ENCODE measurements around the gene VILL.

The VILL gene

DNA sequence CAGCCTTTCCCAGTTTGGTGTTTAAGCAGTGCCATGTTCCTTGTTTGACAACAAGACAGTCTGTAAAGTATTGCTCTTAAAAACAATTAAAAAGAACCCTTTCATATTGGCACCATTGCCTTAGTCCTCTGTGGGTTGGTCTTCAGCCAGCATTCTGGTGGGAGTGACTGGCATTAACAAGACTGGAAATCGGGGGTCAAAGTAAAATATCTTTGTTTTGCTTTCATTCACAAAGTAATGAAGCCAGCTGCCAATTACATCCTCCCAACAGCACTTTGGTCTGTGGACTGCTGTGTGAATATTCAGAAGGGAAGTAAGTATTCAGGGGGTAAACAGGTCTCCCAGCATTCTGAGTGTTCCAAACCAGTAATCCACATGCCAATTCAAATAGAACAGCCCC is 8.3 kb upstream of the VILL start:
- POLR2A ChIA-PET: interaction anchor here (0.8 kb wide), 1 partner anchor 11 kb away, joined by 3 read pairs; no protein-coding TSS in a partner anchor
- TF ChIP-seq, protein P1, sequence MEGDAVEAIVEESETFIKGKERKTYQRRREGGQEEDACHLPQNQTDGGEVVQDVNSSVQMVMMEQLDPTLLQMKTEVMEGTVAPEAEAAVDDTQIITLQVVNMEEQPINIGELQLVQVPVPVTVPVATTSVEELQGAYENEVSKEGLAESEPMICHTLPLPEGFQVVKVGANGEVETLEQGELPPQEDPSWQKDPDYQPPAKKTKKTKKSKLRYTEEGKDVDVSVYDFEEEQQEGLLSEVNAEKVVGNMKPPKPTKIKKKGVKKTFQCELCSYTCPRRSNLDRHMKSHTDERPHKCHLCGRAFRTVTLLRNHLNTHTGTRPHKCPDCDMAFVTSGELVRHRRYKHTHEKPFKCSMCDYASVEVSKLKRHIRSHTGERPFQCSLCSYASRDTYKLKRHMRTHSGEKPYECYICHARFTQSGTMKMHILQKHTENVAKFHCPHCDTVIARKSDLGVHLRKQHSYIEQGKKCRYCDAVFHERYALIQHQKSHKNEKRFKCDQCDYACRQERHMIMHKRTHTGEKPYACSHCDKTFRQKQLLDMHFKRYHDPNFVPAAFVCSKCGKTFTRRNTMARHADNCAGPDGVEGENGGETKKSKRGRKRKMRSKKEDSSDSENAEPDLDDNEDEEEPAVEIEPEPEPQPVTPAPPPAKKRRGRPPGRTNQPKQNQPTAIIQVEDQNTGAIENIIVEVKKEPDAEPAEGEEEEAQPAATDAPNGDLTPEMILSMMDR (IDR thresholded peaks at IDR 0.05; ENCODE audit: control extremely low read depth, extremely low read depth, low read depth, missing control alignments): no peak
- DNase-seq (ENCODE audit: extremely low spot score): no peak
- CTCF ChIA-PET: interaction anchor here (1.3 to 6.2 kb wide), 4 partner anchors 8 to 21 kb away, joined by 5 to 39 read pairs (median 21); no protein-coding TSS in a partner anchor

DNA sequence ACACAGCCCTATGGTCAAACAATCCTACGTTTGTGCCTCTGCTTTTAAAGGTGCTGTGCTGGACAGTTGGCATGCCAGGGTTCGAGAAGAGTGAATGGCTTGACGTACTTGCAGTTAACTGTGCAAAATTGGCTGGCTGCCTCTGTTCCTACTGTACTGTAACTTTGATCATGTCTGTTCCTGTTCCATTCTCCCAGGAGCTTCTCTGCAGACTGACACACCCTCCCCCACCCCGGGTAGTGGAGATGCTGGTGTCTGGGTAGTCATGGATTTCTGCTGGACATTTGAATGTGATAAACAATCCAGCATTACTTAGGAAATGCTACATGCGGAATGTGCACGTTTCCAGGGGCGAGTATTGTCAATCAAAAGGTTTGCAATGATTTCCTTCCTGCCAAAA is 6.5 kb upstream of the VILL start:
- ChIA-PET CTCF (interaction anchor here (1.1 to 6.2 kb wide), 4 partner anchors 10 to 129 kb away, joined by 5 to 39 read pairs (median 21); no protein-coding TSS in a partner anchor), POLR2A (no interaction called here)
- no peak for DNase-seq (ENCODE audit: extremely low spot score)
- TF ChIP-seq, protein P1 (IDR thresholded peaks at IDR 0.05; ENCODE audit: control extremely low read depth, extremely low read depth, low read depth, missing control alignments): no peak

DNA sequence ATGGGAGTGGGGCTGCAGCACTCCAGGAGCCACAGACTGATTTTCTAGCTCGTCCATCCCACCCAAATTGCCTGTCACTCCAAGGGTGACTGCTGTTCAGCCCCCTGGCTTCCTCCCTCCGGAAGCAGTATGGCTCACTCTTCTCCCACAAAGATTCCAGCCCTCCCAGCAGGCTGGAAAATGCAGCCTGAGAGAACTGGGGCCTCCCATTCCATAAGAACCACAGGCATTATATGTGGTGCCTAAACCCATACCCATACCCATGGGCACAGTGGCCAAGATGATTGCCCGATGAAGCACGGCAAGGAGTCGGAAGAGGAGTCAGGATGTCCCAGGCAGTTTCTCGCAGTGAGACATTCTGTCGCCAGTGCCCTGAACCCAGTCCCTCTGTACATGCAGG is 6.0 kb upstream of the VILL start:
- TF ChIP-seq, protein P1 (IDR thresholded peaks at IDR 0.05; ENCODE audit: control extremely low read depth, extremely low read depth, low read depth, missing control alignments): no peak
- CTCF ChIA-PET: interaction anchor here (2.1 to 5.2 kb wide), 2 partner anchors 10 to 129 kb away, joined by 8 to 39 read pairs; no protein-coding TSS in a partner anchor
- POLR2A ChIA-PET: no interaction called here
- DNase-seq (ENCODE audit: extremely low spot score): no peak

DNA sequence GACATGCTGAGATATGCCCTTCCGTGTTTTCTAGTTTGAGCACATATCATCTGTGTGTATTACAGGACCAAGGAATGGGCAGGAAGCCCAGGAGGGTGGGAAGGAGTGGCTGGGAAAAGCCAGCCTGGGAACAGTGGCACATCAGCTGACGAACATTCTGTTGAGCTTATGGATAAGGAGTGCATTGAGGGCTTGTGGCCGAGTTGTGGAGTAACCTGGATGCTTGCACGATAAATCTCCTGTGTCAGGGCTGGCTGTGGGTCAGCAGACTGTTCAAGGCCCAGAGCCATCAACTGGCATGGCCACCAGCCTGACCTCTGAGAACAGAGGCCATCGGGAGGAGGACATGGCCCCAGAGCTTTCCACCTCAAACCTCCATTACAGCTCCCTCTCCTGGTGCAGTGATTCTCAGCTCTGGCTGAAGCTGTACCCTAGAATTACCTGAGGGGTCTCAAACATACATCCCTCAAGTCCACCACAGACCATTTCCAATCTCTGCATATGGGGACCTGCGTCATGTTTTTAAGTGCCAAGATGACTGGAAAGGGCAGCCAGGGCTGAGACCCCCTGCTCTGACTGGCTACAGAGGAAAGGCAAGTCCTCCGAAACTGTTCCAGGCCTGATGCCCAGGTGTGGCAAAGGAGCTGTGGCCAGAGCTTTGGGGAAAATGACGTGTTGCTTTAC is 4.8 kb upstream of the VILL start:
- ChIA-PET CTCF (interaction anchor here (0.8 to 5.2 kb wide), 5 partner anchors 9 to 130 kb away, joined by 3 to 39 read pairs (median 5); no protein-coding TSS in a partner anchor), POLR2A (no interaction called here)
- TF ChIP-seq, protein P1 (IDR thresholded peaks at IDR 0.05; ENCODE audit: control extremely low read depth, extremely low read depth, low read depth, missing control alignments): no peak
- no peak for DNase-seq (ENCODE audit: extremely low spot score)

DNA sequence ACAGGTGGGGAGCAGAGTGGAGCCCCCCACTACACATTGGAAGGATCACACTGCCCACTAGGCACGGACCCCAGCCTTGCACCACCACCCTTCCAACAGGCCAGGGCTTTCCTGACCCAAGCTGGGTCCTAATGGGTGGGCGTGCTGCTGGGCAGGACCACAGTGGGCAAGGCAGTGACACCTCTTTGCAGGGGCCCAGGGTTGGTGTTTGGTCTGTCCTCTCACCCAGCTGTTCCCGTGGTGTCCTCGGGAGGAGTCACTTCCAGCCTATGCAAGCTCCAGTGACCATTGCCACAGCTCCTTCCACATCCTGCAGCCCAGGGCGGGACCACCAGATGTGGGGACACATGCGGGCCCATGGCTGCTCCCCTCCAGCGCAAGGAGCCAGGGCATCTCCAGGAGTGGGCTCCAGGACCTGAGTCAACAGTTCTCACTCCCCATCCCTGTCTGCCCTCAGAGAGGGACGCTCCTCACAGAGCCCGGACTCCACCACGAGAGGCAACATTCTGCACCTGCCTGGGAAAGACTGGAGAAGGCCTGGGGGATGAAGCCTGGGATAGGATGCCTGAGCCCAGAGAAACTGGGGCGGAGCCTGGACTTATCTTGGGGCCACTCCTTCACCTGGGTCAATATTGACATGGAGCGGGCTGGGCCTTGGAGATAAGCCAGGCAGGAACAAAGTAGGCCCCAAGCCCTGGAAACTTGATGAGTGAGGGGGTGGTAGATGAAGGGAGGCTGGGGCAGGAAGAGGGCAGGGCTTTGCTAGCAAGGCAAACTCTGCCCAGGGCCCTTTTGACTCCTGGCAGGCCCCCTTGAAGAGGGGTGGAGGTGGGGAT is 3.9 kb upstream of the VILL start:
- DNase-seq (ENCODE audit: extremely low spot score): no peak
- POLR2A ChIA-PET: no interaction called here
- CTCF ChIA-PET: interaction anchor here (0.8 to 5.2 kb wide), 6 partner anchors 10 to 17 kb away, joined by 3 to 39 read pairs (median 8); no protein-coding TSS in a partner anchor
- TF ChIP-seq, protein P1 (IDR thresholded peaks at IDR 0.05; ENCODE audit: control extremely low read depth, extremely low read depth, low read depth, missing control alignments): no peak

DNA sequence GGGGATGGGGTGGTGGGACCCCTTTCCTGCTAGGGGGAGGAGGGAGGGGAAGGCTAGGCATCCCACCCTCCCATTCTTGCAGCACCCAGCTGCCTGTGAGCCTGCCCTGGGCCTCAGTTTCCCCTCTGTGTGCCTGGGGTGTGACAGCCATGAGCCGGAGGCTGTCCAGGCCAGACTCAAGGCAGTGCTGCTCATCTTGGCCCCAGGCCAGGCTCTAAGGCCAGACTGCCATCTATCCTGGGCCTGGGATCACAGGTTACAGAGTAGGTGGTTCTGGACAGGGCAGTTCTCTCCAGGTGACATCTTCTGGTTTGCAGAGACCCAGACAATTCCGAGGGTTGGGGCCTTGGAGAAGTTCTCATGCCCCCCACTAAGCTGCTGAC is 3.3 kb upstream of the VILL start:
- ChIA-PET CTCF (interaction anchor here (1.7 to 1.9 kb wide), 2 partner anchors 10 to 13 kb away, joined by 10 to 11 read pairs; no protein-coding TSS in a partner anchor), POLR2A (interaction anchor here (0.5 kb wide), 1 partner anchor 1436 kb away, joined by 4 read pairs; no protein-coding TSS in a partner anchor)
- TF ChIP-seq, protein P1 (IDR thresholded peaks at IDR 0.05; ENCODE audit: control extremely low read depth, extremely low read depth, low read depth, missing control alignments): no peak
- no peak for DNase-seq (ENCODE audit: extremely low spot score)
